Esophagus (tissue), 2 donors: Measurements from ENCODE around the gene NFIA. TPM values are rescaled to one million over a fixed set of nuclear protein-coding genes. Genes with fewer than 3 reads are reported as not detected.

Experiments
- H3K27ac ChIP-seq, 2 donors: one replicate each; pipeline ENCODE4 v1.5.1; 2013; ENCODE audit warnings: low read depth in 2 of 2, mild to moderate bottlenecking in 2 of 2, inconsistent platforms in 1 of 2, low read length in 1 of 2, moderate library complexity in 1 of 2
- H3K27me3 ChIP-seq, 2 donors: one replicate each; pipeline ENCODE4 v1.6.1; 2013; ENCODE audit warnings: low read length in 2 of 2, control low read depth in 1 of 2, mild to moderate bottlenecking in 1 of 2; ENCODE audit not compliant: insufficient read depth in 2 of 2, control insufficient read depth in 1 of 2
- H3K36me3 ChIP-seq, 2 donors: one replicate each; pipeline ENCODE4 v1.6.1; 2013; ENCODE audit warnings: low read length in 1 of 2; ENCODE audit not compliant: control insufficient read depth in 2 of 2, insufficient read depth in 2 of 2
- H3K4me1 ChIP-seq, 2 donors: one replicate each; pipeline ENCODE4 v1.6.1; 2013; ENCODE audit warnings: low read length in 1 of 2; ENCODE audit not compliant: control insufficient read depth in 2 of 2, insufficient read depth in 2 of 2
- H3K4me3 ChIP-seq, 2 donors: one replicate each; pipeline ENCODE4 v1.5.1; 2013; ENCODE audit warnings: low read length in 2 of 2, mild to moderate bottlenecking in 2 of 2, low read depth in 1 of 2, moderate library complexity in 1 of 2
- H3K9me3 ChIP-seq, 2 donors: one replicate each; pipeline ENCODE4 v1.6.1; 2013; ENCODE audit warnings: mild to moderate bottlenecking in 2 of 2, low read depth in 1 of 2, low read length in 1 of 2, moderate library complexity in 1 of 2; ENCODE audit not compliant: control insufficient read depth in 2 of 2, insufficient read depth in 1 of 2
- WGBS, 2 donors: extraction: QIAGEN DNeasy Blood & Tissue Kit; methylation state at CpG; one replicate each; pipeline ENCODE4 v1.1.7; 2013; 5-methylcytosine and 5-hydroxymethylcytosine counted together
- polyA plus RNA-seq, 2 donors: library from polyadenylated mRNA; stranded (reverse); fragments of 200-250 nt; gene quantifications; one replicate each; pipeline ENCODE4 v1.2.3, GENCODE V29; 2013
- donor health status: healthy with polysubstance abuse.
- donor health status: Bipolar disorder and iron deficiency.

NFIA gene
- polyA plus RNA-seq, 2 donors = 9.0 to 11.0 TPM

- H3K4me1 ChIP-seq = no peaks in the 10 kb centered on the region
- H3K36me3 ChIP-seq = no peaks in the 10 kb centered on the region
- WGBS, 2 donors = 94 to 97% methylated on average over 9 of the region's 9 CpGs
- H3K27me3 ChIP-seq = no peaks in the 10 kb centered on the region
- no peak overlapping the region for H3K4me3 ChIP-seq
- no peak overlapping the region for H3K27ac ChIP-seq
- H3K9me3 ChIP-seq = no peaks in the 10 kb centered on the region
Measured at GRCh38 chr1:61225478-61225877, 143.1 kb downstream of the NFIA start.

GRCh38 chr1:61226791-61227567, 144.6 kb downstream of the NFIA start:
- WGBS, 2 donors = 35 to 51% methylated on average over 12 of the region's 12 CpGs
- no peaks in the 10 kb centered on the region for H3K36me3 ChIP-seq
- H3K9me3 ChIP-seq = no peaks in the 10 kb centered on the region
- peak overlapping the region in 1 of 2 donors; percentile 39 for H3K4me3 ChIP-seq
- no peaks in the 10 kb centered on the region for H3K4me1 ChIP-seq
- H3K27ac ChIP-seq = peak overlapping the region; percentile 76
- H3K27me3 ChIP-seq = no peaks in the 10 kb centered on the region

GRCh38 chr1:61227857-61228550, 145.6 kb downstream of the NFIA start:
- 73 to 74% methylated on average over 4 of the region's 4 CpGs for WGBS, 2 donors
- no peaks in the 10 kb centered on the region for H3K9me3 ChIP-seq
- no peaks in the 10 kb centered on the region for H3K27me3 ChIP-seq
- H3K4me1 ChIP-seq = no peaks in the 10 kb centered on the region
- H3K4me3 ChIP-seq = no peak overlapping the region
- H3K36me3 ChIP-seq = no peaks in the 10 kb centered on the region
- H3K27ac ChIP-seq = peak overlapping the region in 1 of 2 donors; percentile 40

- Histone ChIP-seq H3K27me3 (no peaks in the 10 kb centered on the region), H3K9me3 (no peaks in the 10 kb centered on the region), H3K4me1 (no peaks in the 10 kb centered on the region), H3K36me3 (no peaks in the 10 kb centered on the region), H3K27ac (no peak overlapping the region), H3K4me3 (no peak overlapping the region)
- 75 to 92% methylated on average over 3 of the region's 3 CpGs for WGBS, 2 donors
Measured at GRCh38 chr1:61230523-61230922, 148.2 kb downstream of the NFIA start.

GRCh38 chr1:61231795-61232194, 149.4 kb downstream of the NFIA start:
- no peak overlapping the region for H3K4me3 ChIP-seq
- 87 to 93% methylated on average over 2 of the region's 2 CpGs for WGBS, 2 donors
- H3K27me3 ChIP-seq = no peaks in the 10 kb centered on the region

GRCh38 chr1:61233121-61233660, 150.8 kb downstream of the NFIA start:
- Histone ChIP-seq H3K27ac (no peak overlapping the region), H3K4me3 (no peak overlapping the region), H3K27me3 (no peaks in the 10 kb centered on the region), H3K36me3 (no peaks in the 10 kb centered on the region), H3K4me1 (no peaks in the 10 kb centered on the region), H3K9me3 (no peaks in the 10 kb centered on the region)
- 91 to 94% methylated on average over 6 of the region's 6 CpGs for WGBS, 2 donors

More at GRCh38 chr1:61231795-61232194, 149.4 kb downstream of the NFIA start:
- Histone ChIP-seq H3K9me3 (no peaks in the 10 kb centered on the region), H3K27ac (no peak overlapping the region), H3K36me3 (no peaks in the 10 kb centered on the region), H3K4me1 (no peaks in the 10 kb centered on the region)

GRCh38 chr1:61234587-61234919, 152.2 kb downstream of the NFIA start:
- Histone ChIP-seq H3K27ac (no peak overlapping the region), H3K4me1 (no peaks in the 10 kb centered on the region), H3K36me3 (no peaks in the 10 kb centered on the region), H3K27me3 (no peaks in the 10 kb centered on the region), H3K4me3 (no peak overlapping the region), H3K9me3 (no peaks in the 10 kb centered on the region)
- 93 to 97% methylated on average over 3 of the region's 3 CpGs for WGBS, 2 donors

GRCh38 chr1:61237147-61237546, 154.8 kb downstream of the NFIA start:
- Histone ChIP-seq H3K36me3 (no peaks in the 10 kb centered on the region), H3K27ac (no peak overlapping the region), H3K4me3 (no peak overlapping the region), H3K27me3 (no peaks in the 10 kb centered on the region), H3K4me1 (no peaks in the 10 kb centered on the region), H3K9me3 (no peaks in the 10 kb centered on the region)
- WGBS, 2 donors = 97 to 100% methylated on average over 1 of the region's 1 CpG

- H3K4me3 ChIP-seq = no peak overlapping the region
- no peaks in the 10 kb centered on the region for H3K9me3 ChIP-seq
- H3K27me3 ChIP-seq = no peaks in the 10 kb centered on the region
- 85 to 88% methylated on average over 3 of the region's 3 CpGs for WGBS, 2 donors
- no peaks in the 10 kb centered on the region for H3K4me1 ChIP-seq
- H3K36me3 ChIP-seq = no peaks in the 10 kb centered on the region
- no peak overlapping the region for H3K27ac ChIP-seq
Measured at GRCh38 chr1:61237659-61238358, 155.4 kb downstream of the NFIA start.
